Activated CD4-positive, alpha-beta T cell treated with anti-CD3 and anti-CD28 coated beads, Interleukin-2, amount 50 U/mL, for 1 hour (primary cell): ENCODE data around the gene GATAD2B.

ENCODE experiments used
- DNase-seq: peaks from one replicate; pipeline ENCODE4 v3.0.0-alpha.2; 2020

Gene GATAD2B

DNA sequence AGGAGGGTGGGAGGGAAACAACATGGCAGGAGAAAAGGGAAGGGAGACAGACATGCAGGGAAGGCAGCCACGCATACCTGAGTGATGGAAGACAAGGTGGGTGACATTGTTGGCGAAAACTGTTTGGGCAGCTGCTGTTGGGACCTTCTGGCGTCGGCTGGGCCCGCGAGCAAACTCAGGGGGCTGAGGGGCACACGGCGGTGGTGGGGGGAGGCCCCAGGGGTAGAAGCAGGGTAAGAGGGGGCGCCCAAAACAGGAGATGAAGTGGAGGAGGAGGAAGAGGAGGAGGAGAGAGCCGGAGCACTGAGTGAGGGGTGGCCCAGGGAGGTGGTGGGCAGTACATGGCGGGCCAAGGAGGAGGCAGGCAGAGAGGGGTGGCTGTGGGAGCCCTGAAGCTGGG lies 28.4 kb upstream of the GATAD2B start:
- DNase-seq: no peak

DNA sequence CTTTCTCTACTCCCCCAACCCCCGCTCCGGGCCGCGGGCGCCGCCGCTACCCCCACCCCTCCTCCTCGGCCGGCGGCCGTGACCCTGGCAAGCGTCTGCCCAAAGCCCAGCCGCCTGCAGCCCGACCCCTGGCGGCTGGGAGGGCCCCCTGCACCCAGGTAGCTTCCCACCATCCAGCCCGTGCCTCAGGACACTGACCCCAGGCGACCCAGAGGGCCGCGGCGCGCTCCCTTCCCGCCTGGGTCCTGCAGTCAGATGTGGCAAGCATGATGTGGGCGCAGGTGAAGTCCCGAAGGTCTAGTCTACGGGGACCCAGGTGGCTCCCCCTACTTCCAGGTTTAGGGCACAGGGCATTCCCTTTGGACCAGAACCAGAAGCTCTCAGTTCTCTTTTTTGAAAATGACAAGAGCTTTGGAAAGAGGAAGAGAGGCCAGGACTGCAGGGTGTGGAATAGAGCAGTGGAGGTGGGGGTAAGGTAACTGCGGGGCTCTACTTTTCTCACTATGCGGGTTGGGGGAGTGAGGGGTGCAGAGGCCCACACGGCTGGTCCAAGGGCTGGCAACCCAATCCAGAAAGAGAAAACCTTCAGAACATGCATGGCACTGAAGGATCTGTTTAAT lies 24.0 kb upstream of the GATAD2B start, which contains the start of gene DENND4B:
TSS of gene DENND4B (minus strand) at position 97 of the 620 bp plus-strand sequence. CDS start 2,344 bp downstream, outside the sequence.
- peak; percentile 71 for DNase-seq

DNA sequence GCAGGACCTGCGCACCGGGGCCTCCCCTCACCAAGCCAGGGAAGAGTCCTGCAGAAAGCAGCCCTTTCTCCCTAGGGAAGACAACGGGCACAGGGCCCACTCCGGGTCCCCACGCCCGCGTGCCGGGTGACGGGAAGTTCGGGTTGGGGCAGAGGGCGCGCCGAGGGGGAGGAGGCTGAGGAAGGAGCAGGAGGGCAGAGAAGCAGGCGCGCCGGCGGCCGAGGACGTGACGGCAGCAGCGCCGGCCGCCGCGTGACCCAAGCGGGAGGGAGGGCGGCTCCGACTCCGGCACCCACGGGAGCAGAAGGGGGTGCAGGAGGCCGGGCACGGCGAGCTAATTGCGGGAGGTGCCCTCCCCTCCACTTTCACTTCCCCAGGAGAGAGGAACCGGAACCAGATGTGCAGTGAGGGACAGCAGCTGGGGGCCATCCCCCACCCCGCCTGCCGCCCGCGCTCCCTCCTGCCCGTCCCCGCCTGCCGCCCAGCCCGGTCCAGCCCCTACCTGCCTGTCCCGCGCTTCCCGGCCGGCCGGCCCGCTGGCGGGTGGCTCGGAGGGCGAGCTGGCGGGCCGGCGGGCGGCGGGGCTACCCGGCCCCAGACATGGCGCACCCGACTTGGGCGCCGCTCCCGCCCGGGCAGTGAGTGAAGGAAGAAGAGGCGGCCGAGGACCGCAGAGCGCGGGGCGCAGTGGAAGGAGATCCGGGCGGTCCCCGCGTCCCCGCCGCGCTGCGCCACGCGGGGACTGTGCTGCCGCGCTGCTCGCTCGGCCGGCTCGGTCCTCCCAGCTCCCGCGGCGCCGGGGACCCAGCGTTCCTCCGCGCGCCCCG lies 23.2 kb upstream of the GATAD2B start:
- peak; percentile 61 for DNase-seq

DNA sequence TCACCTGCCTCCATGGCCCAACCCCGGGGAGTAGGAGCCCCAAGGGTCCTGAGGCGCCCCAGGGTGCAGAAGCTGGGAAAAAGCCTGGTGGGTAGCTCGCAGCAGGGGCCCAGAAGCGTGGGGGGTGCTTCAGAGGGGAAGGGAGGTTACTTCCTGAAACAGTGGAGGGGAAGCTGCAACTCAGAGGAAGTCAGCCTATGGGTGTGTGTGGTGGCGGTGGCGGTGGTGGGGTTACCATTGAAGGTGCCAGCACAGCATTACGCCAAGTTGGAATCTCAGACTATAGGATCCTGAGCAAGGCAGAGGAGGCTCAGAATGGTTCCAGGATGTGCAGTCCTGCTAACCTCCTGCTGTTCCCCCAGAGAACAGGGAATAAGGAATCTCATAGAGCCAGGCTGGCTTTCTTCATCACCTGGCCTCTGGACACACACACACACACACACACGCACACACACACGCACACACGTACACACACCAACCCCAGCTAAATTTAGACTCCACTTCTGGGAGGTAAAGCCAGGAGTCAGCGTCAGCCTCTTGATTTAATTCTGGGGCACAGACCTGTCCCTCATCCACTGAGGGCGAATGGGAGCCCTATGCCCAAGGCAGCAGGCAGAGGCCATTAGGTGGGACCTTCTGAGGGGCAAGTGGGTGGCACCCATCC lies 22.5 kb upstream of the GATAD2B start:
- DNase-seq: peak; percentile 72

DNA sequence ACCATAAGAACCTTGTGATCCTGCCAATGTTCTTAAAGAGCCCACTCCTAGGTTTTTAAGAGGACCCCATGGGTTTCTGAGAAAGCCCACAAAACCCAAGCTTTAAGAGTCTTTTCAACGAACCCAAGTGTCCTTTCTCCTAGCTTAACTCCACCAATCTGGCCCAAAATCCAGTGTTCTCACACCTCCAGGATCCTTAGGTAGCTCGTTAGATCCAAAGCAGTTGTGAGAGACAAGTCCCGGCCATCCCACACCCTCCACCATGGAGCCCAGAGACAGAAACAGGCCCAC lies 22.0 kb upstream of the GATAD2B start:
- DNase-seq: no peak

DNA sequence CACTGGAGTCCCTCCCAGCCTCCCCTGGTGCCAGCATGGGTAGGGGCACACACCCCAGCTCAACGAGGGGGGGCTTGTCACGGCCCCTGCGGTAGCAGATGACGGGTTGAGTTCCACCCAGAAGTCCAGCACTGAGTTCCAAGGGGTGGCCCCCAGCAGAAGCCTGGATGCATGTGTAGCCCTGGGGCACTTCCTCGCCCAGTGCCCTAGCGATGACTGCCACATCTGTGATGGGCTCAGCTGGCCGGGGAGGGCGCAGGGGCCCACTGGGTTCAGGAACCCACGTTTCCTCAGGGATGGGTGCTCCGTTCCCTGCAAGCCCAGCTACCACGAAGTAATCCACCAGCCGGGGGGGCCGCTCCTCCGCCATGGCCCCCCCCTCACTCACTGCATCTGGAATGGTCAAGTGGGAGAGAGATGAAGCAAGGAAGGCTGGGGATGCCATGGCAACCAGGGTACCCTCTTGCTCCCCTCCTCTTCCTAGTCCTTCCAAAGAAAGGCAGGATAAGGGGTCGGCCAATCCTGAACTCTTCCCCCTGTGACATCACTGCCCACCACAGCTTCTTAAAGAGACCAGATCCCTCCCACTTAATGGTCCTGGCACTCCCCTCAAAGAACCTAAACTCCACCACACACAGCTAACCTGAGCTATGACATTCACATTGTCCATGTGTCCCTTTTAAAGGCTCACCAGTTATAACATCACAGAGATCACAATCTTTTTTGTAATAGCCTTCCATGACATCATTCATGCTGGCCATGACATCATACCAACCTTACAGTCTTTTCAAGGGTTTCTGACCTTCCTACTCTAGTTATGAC lies 21.4 kb upstream of the GATAD2B start:
- DNase-seq: no peak

DNA sequence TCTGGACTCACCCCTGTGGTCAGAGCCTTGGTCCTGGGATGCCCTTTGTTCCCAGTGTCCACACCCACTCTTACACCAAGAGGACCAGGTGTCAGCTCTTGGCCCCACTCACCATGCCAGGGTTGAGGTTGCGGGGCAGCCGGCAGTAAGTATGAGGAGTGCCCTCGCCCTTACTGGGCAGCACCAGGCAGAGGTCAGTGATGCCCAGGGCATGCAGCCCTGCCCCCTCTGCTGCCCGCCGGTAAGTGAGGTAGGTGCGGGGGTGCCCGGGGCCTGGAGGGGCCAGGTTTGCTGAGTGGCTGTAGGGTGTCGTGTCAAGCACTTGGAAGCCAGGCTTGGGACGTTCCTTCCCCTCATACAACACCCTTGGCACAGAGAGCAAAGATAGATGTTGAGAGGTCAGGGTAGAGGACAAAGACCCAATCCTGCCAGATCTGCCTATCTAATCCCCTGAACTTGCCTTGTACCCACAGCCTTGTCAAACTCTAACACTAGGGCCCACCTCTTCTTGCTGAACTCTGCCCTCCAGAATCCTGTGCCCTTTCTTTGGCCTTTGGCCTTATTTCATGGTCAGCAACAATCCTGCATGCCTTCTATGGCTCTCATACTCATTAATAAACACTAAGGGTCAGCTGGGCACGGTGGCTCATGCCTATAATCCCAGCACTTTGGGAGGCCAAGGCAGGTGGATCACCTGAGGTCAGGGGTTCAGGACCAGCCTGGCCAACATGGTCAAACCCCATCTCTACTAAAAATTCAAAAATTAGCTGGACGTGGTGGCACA lies 20.2 kb upstream of the GATAD2B start:
- no peak for DNase-seq

DNA sequence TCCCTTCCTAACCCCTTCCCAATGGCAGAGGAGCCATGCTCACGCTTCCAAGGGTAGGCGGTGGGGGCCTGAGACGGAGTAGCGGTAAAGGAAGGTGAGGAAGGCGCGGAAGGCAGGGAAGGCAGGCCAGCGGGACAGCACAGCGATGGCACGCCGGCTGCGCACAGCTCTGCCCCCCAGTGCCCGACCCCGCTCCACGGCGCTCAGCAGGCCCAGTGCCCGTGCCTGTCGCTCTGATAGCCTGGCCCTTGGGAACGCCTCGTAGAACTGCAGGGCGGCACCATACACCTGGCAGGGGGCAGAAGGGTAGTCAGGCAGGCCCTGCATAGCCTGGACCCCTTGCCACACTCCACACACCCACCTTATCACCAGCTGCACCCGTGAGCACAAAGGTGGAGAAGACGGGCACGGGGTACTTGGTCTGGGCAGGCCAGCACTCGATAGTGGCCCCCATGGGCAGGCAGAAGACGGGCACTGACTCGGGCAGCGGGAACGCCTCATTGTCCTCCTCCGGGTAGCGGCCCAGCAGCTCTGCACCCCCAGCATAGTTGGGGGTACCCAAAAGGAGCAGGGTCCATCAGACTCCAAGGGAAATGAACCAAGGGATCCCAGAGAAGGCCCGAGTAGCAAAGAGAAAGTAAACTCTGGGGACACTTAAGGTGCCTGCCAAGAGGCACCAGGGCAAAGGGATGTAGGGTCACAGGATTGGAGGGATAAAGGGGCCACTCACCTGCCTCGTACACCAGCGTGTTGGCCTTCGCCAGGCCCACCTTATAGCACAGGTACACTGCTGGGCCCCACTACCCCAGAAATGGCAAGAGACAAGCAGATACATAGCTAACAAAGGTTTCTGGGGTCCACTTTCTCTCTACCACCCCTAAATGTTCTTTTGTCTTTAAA lies 19.3 kb upstream of the GATAD2B start:
- no peak for DNase-seq

DNA sequence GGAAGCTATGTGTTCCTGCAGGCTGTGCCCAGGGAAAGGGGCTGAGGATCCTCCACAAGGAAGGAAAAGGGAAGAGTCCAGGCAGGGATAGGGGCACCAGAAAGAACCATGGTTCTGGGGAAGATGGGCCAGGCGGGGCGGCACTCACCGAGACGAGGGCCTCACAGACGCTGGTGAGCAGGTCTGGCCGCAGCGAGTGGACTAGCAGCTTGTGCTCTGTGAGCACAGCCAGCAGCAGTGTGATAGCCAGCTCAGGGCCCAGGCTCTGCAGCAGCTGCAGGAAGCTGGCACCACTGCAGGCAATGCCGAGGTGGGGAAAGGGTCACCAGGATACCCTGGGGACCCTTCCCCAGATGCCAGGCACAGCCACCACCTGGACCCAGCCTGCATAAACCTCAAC lies 18.0 kb upstream of the GATAD2B start:
- DNase-seq: no peak

DNA sequence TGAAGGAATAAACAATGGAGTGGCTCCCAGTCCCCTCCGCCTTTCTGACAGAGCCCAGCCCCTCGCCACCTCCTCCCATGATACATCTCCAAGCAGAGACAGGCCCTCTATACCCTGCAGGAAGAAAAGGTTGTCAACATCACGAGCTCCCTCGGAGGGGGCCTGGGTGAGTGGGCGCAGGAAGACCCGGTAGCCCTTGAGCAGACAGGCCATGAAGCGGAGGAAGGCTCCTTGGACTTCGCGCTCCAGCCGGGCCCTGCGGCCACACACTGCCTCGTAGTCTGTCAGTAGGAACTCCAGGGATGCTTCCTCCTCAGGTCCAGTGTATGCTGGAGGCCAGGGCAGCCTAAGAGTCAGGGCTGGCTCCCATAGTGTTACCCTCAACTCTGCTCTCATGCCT lies 16.7 kb upstream of the GATAD2B start:
- no peak for DNase-seq

DNA sequence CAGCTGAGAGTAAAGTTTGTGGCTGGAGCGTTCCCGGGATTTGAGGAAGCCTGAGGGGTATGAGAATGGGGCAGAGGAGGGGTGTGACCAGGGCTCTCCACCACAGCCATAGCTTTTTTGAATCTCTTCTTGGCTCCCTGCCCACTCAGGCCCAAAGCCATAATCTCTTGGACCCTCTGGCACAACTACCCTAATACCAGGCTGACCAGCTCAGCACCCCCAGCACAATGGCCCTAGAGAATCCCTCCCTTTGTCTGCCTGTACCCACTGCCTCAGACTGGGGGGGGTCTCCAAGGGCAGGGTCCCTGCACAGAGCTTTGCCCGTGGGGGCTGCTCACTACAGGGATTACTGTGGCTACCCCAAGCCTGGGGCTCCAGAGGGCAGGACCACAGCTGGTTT lies 16.2 kb upstream of the GATAD2B start:
- DNase-seq: no peak

DNA sequence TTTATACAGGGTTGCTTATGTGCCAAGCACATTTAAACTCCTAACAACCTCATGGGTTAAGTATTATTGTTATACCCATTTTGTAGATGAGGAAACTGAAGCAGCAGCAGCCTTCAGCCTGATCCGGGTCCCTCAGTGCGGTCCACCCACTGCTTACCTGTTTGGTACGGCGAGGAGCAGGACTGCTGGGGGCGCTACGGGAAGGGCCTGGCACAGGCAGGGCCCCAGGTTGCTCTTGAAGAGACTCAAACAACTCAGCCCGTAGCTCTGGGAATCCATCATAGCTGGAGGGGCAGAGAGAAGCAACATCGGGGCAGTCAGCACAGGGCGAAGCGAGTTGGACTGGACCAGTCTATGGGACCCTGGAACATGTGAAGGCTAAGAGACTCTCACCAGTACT lies 14.6 kb upstream of the GATAD2B start:
- no peak for DNase-seq

DNA sequence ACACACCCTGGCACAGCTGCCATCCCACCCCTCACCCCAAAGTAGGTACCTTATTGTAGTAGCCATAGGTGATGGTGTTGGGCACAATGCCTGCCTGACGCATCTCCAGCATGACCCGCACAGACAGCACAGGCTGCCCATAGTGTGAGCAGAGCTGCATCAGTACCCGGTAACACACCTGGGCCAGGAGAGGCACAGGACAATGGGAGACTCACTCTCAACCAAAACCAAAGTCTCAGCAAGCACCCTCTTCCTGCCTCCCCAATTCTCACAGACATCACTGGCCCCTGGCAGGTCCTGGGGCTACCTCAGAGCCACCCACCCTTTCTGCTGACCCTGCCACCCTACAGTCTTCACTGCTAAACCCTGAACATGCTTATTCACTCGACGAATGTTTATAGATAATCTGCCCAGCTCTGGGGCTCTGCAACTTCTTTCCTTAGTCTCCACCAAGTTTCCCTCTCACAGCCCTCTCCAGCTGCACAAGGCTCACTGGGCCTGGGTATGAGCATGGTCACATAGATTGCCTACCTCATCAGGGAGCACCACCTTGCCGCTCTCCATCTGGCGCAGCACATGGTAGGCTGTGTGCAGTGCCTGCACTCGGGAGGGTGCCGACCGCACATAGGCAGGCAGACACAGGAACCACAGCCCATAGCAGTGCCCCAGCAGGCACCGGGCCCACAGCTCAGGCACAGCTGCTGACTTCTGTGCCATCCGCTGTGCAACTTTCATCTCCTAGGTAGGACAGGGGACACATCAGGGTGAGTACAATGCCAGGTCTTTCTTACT lies 13.4 kb upstream of the GATAD2B start:
- no peak for DNase-seq

DNA sequence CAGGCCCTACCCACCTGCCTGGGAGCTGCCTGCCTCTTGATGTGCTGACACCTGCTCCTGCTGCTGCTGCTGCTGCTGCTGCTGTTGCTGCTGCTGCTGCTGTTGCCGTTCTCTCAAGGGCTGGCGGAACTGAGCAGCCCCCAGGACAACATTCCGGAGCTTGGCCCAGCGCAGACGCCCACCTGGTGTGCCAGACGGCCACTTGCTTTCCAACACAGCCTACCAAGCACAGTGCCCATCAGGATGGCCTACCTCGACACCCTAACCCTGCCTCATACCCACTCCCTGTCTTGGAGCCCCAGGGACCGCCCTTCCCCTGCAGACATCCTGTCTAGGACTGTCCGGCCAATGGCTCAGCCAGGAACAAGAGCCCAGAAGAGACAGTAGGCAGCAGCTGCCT lies 12.0 kb upstream of the GATAD2B start:
- DNase-seq: no peak

DNA sequence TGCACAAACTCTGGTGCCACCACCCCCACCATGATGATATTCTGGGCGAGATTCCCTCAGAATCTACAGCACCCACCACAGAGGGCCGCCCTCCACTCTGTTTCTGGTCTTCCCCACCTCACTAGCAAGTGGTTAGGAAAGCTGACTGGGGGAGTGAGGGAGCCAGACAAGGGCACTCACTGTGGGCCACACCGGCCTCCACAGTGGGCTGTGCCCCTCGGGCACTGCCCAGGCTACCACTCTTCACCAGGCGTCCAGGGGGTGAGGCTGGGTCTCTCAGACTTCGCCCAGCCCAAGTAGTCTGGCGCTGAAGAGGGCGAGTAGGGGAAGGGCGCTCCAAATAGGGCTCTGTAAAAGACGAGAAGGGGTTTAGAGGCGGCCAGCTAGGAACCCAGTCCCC lies 11.2 kb upstream of the GATAD2B start:
- no peak for DNase-seq

DNA sequence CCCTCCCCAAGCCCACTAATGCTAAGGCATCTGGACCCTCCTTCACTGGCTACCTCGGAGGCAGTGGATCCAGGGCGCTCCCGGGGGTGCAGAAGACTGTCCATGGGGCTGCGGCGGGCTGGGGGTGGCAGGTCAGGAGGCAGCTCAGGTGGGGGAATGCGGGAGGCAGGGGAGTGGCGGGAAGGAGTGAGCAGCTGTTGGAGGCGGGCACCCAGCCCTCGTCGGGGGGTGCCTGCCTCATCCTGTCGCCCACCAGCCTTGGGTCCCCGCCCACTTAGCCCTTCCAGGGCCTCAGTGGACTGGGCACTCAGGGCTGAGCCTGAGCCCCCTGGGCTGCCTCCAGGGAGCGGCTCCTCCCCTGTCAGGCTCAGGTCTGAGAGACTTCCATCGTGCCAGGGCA lies 10.7 kb upstream of the GATAD2B start:
- no peak for DNase-seq

DNA sequence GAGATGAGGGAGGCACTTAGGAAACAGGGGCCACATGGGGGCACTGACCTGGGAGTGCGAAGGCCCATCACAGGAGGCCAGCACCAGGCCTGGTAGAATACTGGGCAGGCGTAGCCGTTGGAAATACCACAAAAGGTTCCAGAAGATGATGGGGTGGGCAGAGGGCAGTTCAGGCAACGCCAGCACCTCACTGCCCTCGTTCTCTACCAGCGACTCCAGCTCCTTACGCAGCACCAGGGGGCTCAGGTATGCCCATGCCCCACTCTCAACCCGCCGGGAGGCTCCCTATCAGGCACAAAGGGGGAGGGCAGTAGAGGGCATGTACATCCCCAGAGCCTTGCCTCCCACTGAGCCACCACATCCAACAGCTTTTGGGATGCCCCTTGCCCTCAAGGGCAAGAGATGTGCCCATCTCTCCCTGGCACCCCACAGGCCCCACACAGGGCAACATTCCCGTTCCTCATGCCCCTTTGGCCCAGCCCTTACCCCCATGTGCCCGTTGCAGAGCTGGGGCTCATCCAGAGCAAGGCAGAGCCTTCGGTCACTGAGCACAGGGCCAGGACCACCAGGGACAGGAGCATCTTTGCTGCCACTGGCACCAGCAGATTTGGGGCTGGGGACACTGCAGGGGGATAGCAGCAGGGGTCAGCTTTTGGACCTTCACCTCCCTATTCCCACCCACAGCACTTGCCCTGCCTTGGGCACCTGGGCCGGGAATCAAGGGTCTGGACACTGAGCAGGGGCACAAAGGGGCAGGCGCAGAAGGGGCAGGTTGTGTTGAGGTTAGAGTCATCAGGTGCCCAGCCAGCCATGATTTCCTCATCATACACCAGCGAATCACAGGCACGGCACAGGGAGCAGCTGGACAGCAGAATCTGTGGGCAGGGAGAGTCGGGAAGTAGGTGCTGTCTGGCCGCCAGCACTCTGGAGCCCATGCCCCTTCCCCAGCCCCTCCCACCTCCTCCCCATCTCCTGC lies 9.7 kb upstream of the GATAD2B start:
- DNase-seq: no peak

DNA sequence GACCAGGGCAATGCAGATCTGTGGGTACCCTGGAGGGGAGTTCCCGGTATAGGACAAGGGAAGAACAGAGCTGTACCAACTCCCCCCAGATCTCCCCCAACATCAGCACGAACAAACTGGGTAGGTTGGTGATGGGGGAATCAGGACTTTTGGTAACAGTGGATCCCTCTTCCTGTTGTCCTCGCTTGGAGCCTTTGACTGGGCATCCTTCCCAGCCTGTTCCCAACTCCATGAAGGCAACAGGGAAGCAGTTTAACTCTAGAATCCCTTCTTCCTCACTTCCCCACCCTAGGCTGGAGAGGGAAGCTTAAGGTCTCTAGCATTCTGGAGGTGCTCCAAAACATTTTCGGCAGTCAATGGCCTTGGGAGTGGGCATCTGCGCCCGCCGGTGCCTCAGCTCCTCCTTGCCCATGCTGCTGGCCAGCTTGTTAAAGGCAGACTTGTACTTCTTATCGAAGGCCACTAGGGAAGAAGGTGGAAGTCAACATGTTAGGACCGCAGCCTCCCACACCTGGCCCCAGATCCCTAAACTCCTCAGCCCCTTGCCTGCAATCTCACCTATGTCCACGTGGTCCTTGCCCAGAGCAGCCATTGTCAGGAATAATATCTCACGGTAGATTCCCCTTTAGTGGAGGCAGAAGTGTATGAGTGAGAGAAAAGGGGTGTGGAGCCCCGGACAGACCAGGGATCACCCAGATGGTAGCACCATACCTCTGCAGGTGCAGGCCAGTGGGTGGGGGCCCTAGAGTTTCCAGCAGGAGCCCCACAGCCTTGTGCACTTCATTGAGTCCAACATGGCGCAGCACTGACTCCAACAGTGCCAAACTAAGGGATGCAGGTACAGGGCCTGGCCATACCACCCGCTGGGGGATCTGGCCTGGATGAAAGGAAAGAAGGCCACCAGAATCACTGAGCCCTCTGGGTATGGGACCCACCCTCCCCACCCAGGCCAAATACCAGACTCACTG lies 7.5 kb upstream of the GATAD2B start:
- DNase-seq: no peak
